Fibroblast of the aortic adventitia (primary cell): ENCODE measurements around the gene LRRC8E. TPM values are rescaled to one million over a fixed set of nuclear protein-coding genes. Genes with fewer than 3 reads are reported as not detected.

Source experiments
- DNase-seq: peaks from one replicate; pipeline ENCODE4 v3.0.0-alpha.2; 2010; ENCODE audit warnings: low read depth
- H3K4me3 ChIP-seq: 2 replicates; pipeline ENCODE4 v1.5.1; 2011; ENCODE audit warnings: low read depth, mild to moderate bottlenecking, control low read depth, low read length, moderate library complexity
- total RNA-seq: library from RNA; depleted of rRNA; stranded (reverse); fragments of >200 nt; gene quantifications from 2 replicates; pipeline ENCODE4 v1.2.3, GENCODE V29; 2012; ENCODE audit warnings: low replicate concordance
- TF ChIP-seq, protein P1 (sequence below): IDR thresholded peaks from 2 replicates; pipeline ENCODE4 v1.5.1; 2011; ENCODE audit warnings: mild to moderate bottlenecking, low read length, control low read depth, inconsistent platforms; ENCODE audit not compliant: insufficient read depth

LRRC8E gene
- total RNA-seq, 1 donor = 5.2 TPM

GRCh38 chr19:7909471-7910067 lies 21.3 kb downstream of the LRRC8E start:
- H3K4me3 ChIP-seq = no peak overlapping the region
- TF ChIP-seq, protein P1, sequence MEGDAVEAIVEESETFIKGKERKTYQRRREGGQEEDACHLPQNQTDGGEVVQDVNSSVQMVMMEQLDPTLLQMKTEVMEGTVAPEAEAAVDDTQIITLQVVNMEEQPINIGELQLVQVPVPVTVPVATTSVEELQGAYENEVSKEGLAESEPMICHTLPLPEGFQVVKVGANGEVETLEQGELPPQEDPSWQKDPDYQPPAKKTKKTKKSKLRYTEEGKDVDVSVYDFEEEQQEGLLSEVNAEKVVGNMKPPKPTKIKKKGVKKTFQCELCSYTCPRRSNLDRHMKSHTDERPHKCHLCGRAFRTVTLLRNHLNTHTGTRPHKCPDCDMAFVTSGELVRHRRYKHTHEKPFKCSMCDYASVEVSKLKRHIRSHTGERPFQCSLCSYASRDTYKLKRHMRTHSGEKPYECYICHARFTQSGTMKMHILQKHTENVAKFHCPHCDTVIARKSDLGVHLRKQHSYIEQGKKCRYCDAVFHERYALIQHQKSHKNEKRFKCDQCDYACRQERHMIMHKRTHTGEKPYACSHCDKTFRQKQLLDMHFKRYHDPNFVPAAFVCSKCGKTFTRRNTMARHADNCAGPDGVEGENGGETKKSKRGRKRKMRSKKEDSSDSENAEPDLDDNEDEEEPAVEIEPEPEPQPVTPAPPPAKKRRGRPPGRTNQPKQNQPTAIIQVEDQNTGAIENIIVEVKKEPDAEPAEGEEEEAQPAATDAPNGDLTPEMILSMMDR = no peak

DNA sequence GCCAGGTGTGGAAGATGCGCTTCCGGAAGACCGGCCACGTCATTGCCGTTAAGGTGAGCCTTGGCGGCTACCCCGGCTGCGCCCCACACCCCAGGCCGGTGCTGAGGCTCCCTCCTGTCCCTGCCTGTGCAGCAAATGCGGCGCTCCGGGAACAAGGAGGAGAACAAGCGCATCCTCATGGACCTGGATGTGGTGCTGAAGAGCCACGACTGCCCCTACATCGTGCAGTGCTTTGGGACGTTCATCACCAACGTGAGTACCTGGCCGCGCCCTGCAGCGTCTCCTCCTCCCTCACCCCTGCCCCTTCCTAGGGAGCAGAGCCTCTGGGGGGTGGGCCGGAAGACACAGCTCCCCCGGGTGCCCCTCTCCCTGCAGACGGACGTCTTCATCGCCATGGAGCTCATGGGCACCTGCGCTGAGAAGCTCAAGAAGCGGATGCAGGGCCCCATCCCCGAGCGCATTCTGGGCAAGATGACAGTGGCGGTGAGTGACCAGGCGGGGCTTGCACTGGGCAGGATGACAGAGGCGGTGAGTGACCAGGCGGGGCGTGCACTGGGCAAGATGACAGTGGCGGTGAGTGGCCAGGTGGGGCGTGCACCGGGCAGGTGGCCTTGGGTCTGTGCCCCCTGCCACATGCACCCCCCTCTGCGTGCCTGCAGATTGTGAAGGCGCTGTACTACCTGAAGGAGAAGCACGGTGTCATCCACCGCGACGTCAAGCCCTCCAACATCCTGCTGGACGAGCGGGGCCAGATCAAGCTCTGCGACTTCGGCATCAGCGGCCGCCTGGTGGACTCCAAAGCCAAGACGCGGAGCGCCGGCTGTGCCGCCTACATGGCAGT lies 22.2 kb downstream of the LRRC8E start:
- no peak for DNase-seq
- no peak overlapping the region for H3K4me3 ChIP-seq
- TF ChIP-seq, protein P1 = no peak

More at GRCh38 chr19:7909471-7910067, 21.3 kb downstream of the LRRC8E start:
- DNase-seq = no peak

GRCh38 chr19:7911508-7912143 lies 23.3 kb downstream of the LRRC8E start:
- TF ChIP-seq, protein P1 = no peak
- no peak for DNase-seq
- H3K4me3 ChIP-seq = no peak overlapping the region

- DNase-seq = no peak
- H3K4me3 ChIP-seq = no peak overlapping the region
- TF ChIP-seq, protein P1 = no peak
Measured at GRCh38 chr19:7912144-7912696, 23.9 kb downstream of the LRRC8E start.

- no peak overlapping the region for H3K4me3 ChIP-seq
- DNase-seq = no peak
- TF ChIP-seq, protein P1 = no peak
Measured at GRCh38 chr19:7912697-7913564, 24.6 kb downstream of the LRRC8E start.

GRCh38 chr19:7913652-7914051 lies 25.3 kb downstream of the LRRC8E start:
- TF ChIP-seq, protein P1 = no peak
- DNase-seq = no peak
- no peak overlapping the region for H3K4me3 ChIP-seq
